GM23338 (cell line): Measurements from ENCODE around the gene CDK5.

Experiments used
- CREB1 ChIP-seq: fragments of 250-450 bp; sonication (Bioruptor Pico); IDR thresholded peaks from 2 replicates; pipeline ENCODE4 v1.5.0; 2020; ENCODE audit warnings: low read depth, mild to moderate bottlenecking, moderate library complexity
- CTCF ChIP-seq, 2 experiments: fragments of 200-600 bp in 1 of 2; sonication (generic) in 1 of 2; conservative IDR thresholded peaks; 2 replicates each; pipeline versions ENCODE4 v1.5.1 to v1.6.1; 2016 to 2017; ENCODE audit warnings: antibody characterized with exemption in 2 of 2, low read depth in 2 of 2, mild to moderate bottlenecking in 2 of 2, moderate library complexity in 1 of 2
- ETS1 ChIP-seq: IDR thresholded peaks from 2 replicates; pipeline ENCODE4 v1.6.1; 2016; ENCODE audit warnings: antibody characterized with exemption
- EZH2 ChIP-seq: fragments of 200-600 bp; sonication (generic); IDR thresholded peaks from one replicate; pipeline ENCODE4 v1.8.0; 2017; ENCODE audit warnings: antibody characterized with exemption, mild to moderate bottlenecking, low read depth; ENCODE audit not compliant: unreplicated experiment
- EZH2phosphoT487 ChIP-seq: fragments of 200-600 bp; sonication (generic); IDR thresholded peaks from one replicate; pipeline ENCODE4 v1.8.1; 2018; ENCODE audit warnings: antibody characterized with exemption; ENCODE audit not compliant: unreplicated experiment
- JUNB ChIP-seq: IDR thresholded peaks from one replicate; pipeline ENCODE4 v1.6.1; 2016; ENCODE audit warnings: antibody characterized with exemption; ENCODE audit not compliant: unreplicated experiment
- NANOG ChIP-seq: IDR thresholded peaks from 2 replicates; pipeline ENCODE4 v1.6.1; 2016; ENCODE audit warnings: antibody characterized with exemption, borderline replicate concordance
- POLR2AphosphoS5 ChIP-seq: IDR thresholded peaks from 2 replicates; pipeline ENCODE4 v1.6.1; 2016; ENCODE audit warnings: antibody characterized with exemption, low read depth
- REST ChIP-seq: IDR thresholded peaks from one replicate; pipeline ENCODE4 v1.6.1; 2018; ENCODE audit warnings: antibody characterized with exemption; ENCODE audit not compliant: unreplicated experiment
- STAT1 ChIP-seq: IDR thresholded peaks from one replicate; pipeline ENCODE4 v1.6.1; 2016; ENCODE audit warnings: antibody characterized with exemption; ENCODE audit not compliant: unreplicated experiment
- ZNF114 ChIP-seq: fragments of 250-450 bp; sonication (Bioruptor Pico); IDR thresholded peaks from 2 replicates; pipeline ENCODE4 v1.5.0; 2020; ENCODE audit warnings: mild to moderate bottlenecking, moderate library complexity
- ZNF331 ChIP-seq: fragments of 250-450 bp; sonication (Bioruptor Pico); IDR thresholded peaks from 2 replicates; pipeline ENCODE4 v1.5.0; 2020; ENCODE audit warnings: low read depth, mild to moderate bottlenecking, moderate library complexity
- TF ChIP-seq, protein P1 (sequence below): fragments of 250-450 bp; sonication (Bioruptor Pico); IDR thresholded peaks from 2 replicates; pipeline ENCODE4 v1.5.0; 2020; ENCODE audit warnings: mild to moderate bottlenecking, moderate library complexity

DNA sequence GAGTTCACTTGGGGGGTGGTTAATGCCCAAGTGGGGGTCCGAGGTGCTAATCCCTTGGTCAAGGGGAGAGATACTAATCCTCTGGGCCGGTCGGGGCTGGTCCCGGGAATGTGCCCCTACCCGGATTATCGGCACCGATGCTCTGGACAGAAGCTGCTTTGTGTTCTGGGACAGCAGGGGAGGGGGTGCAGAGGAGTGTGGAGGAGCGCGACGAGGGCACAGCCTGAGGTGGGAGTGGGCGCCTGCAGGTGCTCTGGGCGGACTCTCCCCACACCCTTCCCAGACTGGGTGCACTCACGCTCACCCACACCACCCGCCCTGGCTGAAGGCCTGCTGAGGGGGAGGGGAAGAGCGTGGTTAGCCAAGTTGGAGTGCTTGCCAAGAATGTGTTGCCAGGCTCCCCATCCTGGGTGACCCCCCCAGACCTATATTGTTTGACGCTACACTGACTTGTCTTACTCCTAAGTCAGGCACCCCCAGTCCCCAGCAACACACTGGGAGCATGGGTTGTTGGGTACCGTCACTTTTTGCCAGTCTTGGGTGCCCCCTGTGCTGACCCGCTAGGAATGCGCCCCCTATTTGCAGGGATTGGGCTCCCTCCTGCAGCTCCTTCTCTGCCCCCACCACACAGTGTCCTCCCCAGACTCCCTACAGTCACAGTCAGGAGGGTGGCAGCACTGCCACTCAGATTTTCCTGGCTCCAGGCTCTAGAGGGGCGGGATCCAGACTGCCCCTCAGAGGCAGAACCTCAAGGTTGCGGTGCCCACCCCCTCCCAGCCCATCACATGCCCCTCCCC lies 2.9 kb upstream of the CDK5 start:
- TF ChIP-seq NANOG (no peak), ETS1 (no peak), CTCF (conservative IDR thresholded peaks at IDR 0.05; ENCODE audit: low read depth in 2 of 2) (peak; percentile 10 to 31; a peak in 2 of 4 replicates), EZH2 (no peak), EZH2phosphoT487 (no peak), CREB1 (no peak), STAT1 (no peak), REST (no peak), POLR2AphosphoS5 (no peak), JUNB (no peak), ZNF114 (no peak), ZNF331 (CRISPR knock-in tag) (no peak)
- TF ChIP-seq, protein P1, sequence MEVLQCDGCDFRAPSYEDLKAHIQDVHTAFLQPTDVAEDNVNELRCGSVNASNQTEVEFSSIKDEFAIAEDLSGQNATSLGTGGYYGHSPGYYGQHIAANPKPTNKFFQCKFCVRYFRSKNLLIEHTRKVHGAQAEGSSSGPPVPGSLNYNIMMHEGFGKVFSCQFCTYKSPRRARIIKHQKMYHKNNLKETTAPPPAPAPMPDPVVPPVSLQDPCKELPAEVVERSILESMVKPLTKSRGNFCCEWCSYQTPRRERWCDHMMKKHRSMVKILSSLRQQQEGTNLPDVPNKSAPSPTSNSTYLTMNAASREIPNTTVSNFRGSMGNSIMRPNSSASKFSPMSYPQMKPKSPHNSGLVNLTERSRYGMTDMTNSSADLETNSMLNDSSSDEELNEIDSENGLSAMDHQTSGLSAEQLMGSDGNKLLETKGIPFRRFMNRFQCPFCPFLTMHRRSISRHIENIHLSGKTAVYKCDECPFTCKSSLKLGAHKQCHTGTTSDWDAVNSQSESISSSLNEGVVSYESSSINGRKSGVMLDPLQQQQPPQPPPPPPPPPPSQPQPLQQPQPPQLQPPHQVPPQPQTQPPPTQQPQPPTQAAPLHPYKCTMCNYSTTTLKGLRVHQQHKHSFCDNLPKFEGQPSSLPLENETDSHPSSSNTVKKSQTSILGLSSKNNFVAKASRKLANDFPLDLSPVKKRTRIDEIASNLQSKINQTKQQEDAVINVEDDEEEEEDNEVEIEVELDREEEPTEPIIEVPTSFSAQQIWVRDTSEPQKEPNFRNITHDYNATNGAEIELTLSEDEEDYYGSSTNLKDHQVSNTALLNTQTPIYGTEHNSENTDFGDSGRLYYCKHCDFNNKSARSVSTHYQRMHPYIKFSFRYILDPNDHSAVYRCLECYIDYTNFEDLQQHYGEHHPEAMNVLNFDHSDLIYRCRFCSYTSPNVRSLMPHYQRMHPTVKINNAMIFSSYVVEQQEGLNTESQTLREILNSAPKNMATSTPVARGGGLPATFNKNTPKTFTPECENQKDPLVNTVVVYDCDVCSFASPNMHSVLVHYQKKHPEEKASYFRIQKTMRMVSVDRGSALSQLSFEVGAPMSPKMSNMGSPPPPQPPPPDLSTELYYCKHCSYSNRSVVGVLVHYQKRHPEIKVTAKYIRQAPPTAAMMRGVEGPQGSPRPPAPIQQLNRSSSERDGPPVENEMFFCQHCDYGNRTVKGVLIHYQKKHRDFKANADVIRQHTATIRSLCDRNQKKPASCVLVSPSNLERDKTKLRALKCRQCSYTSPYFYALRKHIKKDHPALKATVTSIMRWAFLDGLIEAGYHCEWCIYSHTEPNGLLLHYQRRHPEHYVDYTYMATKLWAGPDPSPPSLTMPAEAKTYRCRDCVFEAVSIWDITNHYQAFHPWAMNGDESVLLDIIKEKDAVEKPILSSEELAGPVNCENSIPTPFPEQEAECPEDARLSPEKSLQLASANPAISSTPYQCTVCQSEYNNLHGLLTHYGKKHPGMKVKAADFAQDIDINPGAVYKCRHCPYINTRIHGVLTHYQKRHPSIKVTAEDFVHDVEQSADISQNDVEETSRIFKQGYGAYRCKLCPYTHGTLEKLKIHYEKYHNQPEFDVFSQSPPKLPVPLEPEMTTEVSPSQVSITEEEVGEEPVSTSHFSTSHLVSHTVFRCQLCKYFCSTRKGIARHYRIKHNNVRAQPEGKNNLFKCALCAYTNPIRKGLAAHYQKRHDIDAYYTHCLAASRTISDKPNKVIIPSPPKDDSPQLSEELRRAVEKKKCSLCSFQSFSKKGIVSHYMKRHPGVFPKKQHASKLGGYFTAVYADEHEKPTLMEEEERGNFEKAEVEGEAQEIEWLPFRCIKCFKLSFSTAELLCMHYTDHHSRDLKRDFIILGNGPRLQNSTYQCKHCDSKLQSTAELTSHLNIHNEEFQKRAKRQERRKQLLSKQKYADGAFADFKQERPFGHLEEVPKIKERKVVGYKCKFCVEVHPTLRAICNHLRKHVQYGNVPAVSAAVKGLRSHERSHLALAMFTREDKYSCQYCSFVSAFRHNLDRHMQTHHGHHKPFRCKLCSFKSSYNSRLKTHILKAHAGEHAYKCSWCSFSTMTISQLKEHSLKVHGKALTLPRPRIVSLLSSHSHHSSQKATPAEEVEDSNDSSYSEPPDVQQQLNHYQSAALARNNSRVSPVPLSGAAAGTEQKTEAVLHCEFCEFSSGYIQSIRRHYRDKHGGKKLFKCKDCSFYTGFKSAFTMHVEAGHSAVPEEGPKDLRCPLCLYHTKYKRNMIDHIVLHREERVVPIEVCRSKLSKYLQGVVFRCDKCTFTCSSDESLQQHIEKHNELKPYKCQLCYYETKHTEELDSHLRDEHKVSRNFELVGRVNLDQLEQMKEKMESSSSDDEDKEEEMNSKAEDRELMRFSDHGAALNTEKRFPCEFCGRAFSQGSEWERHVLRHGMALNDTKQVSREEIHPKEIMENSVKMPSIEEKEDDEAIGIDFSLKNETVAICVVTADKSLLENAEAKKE (CRISPR knock-in tag) = no peak
